GM18870 (cell line): ENCODE measurements around the gene CCDC85C.

Experiments used
- ATAC-seq: cut with Tn5 transposase; IDR thresholded peaks from one replicate; pipeline ENCODE4 v1.9.1; 2021; ENCODE audit warnings: moderate library complexity; ENCODE audit not compliant: unreplicated experiment

Gene CCDC85C

GRCh38 chr14:99560922-99561683, 42.9 kb downstream of the CCDC85C start:
- ATAC-seq, result no peak

GRCh38 chr14:99560403-99560802, 43.6 kb downstream of the CCDC85C start:
- no peak for ATAC-seq

GRCh38 chr14:99559286-99559990, 44.6 kb downstream of the CCDC85C start:
- ATAC-seq, result no peak

GRCh38 chr14:99556134-99556791, 47.7 kb downstream of the CCDC85C start:
- no peak for ATAC-seq

GRCh38 chr14:99554757-99555531, 49.1 kb downstream of the CCDC85C start:
- ATAC-seq, result no peak

GRCh38 chr14:99554184-99554583, 49.8 kb downstream of the CCDC85C start:
- no peak for ATAC-seq

GRCh38 chr14:99552572-99553216, 51.3 kb downstream of the CCDC85C start:
- no peak for ATAC-seq

- ATAC-seq, result no peak
Measured at GRCh38 chr14:99552021-99552553, 51.9 kb downstream of the CCDC85C start.

- no peak for ATAC-seq
Measured at GRCh38 chr14:99551034-99551922, 52.7 kb downstream of the CCDC85C start.

GRCh38 chr14:99550387-99550992, 53.5 kb downstream of the CCDC85C start:
- ATAC-seq, result no peak

GRCh38 chr14:99549684-99550083, 54.3 kb downstream of the CCDC85C start:
- no peak for ATAC-seq

- ATAC-seq, result no peak
Measured at GRCh38 chr14:99548871-99549515, 55.0 kb downstream of the CCDC85C start.

- no peak for ATAC-seq
Measured at GRCh38 chr14:99548255-99548654, 55.8 kb downstream of the CCDC85C start.

- ATAC-seq, result no peak
Measured at GRCh38 chr14:99546234-99546879, 57.6 kb downstream of the CCDC85C start.

GRCh38 chr14:99545586-99545985, 58.4 kb downstream of the CCDC85C start:
- no peak for ATAC-seq

- ATAC-seq, result no peak
Measured at GRCh38 chr14:99544991-99545390, 59.0 kb downstream of the CCDC85C start.

GRCh38 chr14:99543985-99544384, 60.0 kb downstream of the CCDC85C start:
- no peak for ATAC-seq

- ATAC-seq, result no peak
Measured at GRCh38 chr14:99543370-99543769, 60.6 kb downstream of the CCDC85C start.
